ENCODE data around the gene EGFLAM.

EGFLAM gene

GRCh38 chr5:38267372-38267771 is 9.0 kb downstream of the EGFLAM start:
- DNase-seq = no peak

- no peak for DNase-seq
Observed at GRCh38 chr5:38273626-38274025, 15.3 kb downstream of the EGFLAM start.

DNA sequence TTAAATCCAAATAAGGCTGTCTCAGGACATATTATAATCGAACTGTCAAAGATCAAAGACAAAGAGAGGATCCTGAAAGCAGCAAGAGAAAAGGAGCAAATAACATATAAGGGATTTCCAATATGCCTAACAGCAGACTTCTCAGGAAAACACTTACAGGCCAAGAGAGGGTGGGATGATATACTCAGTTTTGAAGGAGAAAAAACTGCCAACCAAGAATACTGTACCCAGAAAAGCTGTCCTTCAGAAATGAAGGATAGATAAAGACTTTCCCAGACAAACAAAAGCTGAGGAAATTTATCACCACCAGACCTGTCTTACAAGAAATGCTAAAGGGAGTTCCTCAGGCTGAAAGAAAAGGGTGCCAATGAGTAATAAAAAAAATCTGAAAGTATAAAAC is 16.0 kb downstream of the EGFLAM start:
- no peak for DNase-seq

- DNase-seq = no peak
Observed at GRCh38 chr5:38284384-38284783, 26.0 kb downstream of the EGFLAM start.

GRCh38 chr5:38285226-38285625 is 26.9 kb downstream of the EGFLAM start:
- no peak for DNase-seq

GRCh38 chr5:38286002-38286401 is 27.6 kb downstream of the EGFLAM start:
- no peak for DNase-seq

GRCh38 chr5:38287124-38287523 is 28.8 kb downstream of the EGFLAM start:
- DNase-seq = no peak

- DNase-seq = no peak
Observed at GRCh38 chr5:38289457-38289856, 31.1 kb downstream of the EGFLAM start.

DNA sequence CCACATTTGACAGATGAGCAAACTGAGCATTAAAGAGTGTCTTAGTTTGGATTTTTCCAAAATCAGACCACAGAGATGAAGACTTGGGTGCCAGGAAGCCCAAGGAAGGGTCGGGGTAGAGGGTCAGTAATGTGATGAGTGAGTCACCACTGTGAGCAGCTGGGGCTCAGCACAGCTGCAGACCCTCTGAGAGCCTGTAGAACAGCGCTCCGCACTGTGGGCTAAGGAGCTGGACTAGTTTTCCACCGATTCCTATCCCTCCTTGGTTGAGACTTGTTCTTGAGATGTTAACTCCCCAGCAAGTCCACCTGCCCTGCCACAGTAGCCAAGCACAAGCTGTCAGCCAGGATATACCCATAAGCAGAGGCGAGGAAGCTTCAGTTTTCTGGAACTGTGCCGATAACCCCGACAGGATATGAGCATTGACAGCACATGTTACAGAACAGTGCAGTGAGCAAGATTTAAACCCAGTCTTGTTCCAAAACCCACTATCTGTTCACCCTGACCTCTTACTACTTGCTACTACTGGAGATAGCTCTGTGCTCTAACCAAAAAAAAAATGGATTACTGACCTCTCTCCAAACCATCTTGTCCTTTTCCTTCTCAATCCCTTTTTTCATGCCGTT is 31.8 kb downstream of the EGFLAM start:
- DNase-seq = no peak

GRCh38 chr5:38291355-38291754 is 33.0 kb downstream of the EGFLAM start:
- no peak for DNase-seq

DNA sequence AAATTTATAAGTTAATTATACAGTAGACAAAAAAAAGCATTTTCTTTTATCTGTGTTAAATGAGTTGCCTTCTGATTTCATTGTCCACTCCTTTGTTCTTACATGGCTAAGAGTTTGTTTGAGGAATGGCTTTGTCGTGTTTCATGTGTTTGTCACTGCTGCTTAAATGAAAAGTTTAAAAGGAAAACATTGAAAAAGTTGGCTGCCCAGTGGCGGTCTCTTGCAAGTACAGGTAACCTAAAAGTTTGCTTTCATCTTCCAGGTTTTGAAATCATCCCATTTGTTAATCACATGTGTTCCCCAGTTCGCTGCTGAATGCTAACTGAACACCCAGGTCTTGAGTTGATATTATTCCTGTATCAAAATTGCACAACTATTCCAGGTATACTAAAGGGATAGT is 33.9 kb downstream of the EGFLAM start:
- no peak for DNase-seq

- no peak for DNase-seq
Observed at GRCh38 chr5:38295751-38296150, 37.4 kb downstream of the EGFLAM start.

GRCh38 chr5:38297830-38298608 is 39.7 kb downstream of the EGFLAM start:
- DNase-seq = no peak

DNA sequence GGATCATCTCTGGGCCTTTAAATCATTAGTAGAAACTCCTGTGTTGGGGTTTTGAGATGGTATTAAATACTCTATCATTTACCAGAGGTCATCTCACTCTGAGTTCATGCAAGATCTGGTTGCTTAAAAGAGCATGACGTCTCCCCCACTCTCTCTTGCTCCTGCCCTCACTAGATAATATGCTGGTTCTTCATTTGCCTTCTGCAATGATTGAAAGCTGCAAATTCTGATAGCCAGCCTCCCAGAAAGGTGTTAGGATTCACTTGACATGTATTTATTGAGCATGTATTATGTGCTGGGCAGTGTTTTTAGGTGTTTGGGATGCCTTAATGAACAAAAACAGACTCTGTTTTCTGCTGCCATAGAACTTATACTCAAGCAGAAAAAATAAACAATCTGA is 41.2 kb downstream of the EGFLAM start:
- DNase-seq = no peak

DNA sequence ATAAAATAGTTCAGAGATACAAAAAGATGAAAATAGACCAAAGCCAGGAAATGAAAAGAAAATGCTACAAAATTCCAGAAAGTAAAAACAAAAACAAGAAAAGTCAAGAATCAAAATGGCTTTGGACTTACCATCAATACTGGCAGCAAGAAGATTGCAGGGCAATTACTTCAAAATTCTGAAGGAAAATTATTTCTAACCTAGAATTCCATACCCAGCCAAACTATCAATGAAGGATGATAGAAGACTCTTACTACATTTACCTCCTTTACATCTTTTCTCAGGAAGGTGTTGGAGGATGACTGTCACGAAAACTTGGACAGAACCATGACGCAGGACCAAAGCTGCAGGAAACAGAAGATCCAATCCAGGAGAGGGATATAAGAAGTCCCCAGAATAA is 46.8 kb downstream of the EGFLAM start:
- DNase-seq = no peak

GRCh38 chr5:38307845-38308244 is 49.5 kb downstream of the EGFLAM start:
- DNase-seq = no peak

DNA sequence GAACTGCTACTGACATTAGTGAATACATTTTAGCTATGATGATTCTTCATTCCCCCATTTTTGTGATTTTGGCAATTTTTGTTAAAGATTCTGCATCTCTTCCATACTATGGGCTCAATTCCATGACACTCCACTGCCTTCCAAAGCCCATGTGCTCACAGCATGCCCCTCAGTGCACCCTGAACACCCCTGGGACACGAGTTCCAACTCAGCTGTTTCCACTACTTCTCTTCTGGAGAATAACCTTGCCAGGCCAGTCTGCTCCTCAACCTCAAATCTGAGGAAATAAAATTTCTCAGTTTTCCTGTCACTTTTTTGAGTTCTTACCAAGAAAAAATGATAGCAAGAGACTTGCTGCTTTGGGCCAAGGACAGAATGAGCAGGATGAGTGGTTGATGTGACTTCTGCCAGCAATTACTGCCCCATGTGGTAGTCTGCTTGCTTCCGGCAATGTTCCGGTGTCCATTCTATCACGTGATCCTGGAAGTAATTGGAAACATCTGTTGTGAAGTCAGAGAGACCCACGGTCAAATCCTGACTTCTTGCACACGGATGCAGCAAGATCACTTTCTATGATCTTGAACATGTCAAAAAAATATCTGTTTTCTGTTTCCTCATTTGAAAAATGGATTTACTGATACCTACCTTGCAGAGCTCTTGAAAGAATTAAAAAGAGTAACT is 58.3 kb downstream of the EGFLAM start:
- no peak for DNase-seq

DNA sequence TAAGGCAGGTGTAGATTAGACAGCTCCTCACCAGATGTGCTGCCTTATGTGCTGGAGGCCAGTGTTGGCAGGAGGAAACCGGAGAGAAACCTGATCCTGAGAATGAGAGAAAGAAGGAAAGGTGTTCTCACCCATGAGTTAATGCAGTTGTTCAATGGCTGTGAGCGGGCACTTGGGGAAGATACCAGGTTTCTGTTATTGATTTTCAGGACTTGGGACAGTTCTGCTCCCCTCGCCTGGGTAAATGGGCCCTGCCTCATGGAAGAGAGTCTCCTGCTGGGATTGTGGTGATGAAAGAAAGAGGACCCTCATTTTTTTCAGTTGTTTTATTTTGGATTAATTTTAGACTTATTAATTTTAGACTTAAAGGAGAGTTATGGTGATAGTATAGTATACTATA is 59.5 kb downstream of the EGFLAM start:
- no peak for DNase-seq

- DNase-seq = no peak
Observed at GRCh38 chr5:38319491-38319890, 61.1 kb downstream of the EGFLAM start.

DNA sequence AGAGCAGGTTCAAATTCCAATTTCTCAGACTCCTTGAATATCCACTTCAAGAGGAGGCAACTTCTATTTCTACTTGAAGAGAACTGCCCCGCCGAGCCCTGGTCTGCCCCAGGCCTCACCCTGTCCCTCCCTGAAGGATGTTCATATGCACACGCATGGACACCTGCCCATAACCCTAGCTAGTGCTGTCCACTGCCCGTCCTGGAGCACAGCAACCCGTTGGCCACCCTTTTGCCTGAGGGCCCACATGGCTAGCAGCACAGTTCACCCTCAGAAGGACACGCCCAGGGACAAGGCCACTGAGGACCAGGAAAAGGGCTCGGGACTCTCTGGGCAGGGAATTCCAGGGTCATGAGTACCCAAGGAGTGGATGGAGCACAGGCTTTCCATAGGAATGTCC is 63.6 kb downstream of the EGFLAM start:
- DNase-seq = no peak

DNA sequence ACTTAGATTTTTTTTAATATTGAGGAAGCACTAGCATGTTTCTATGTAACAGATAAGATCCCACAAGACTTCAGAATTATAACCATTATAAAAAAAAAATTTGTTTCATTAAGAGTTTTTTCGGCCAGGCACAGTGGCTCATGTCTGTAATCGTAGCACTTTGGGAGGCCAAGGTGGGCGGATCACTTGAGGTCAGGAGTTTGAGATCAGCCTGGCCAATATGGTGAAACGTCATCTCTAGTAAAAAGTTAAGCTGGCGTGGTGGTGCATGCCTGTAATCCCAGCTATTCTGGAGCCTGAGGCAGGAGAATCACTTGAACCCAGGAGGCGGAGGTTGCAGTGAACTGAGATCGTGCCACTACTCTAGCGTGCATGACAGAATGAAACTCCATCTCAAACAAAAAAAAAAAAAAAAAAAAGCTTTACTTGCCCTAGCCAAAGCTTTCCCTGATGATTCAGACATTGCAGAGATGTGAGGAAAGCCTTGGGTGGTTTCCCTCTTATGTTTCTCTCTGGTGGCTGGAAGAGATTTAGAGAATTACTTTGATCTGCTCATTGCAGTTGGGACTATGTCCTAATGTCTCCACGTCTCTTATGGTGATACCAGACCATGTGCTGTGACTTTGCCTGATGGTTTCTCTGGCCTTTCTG is 65.4 kb downstream of the EGFLAM start:
- DNase-seq = no peak

GRCh38 chr5:38329132-38329715 is 70.9 kb downstream of the EGFLAM start:
- no peak for DNase-seq

- no peak for DNase-seq
Observed at GRCh38 chr5:38330207-38330606, 71.8 kb downstream of the EGFLAM start.
